Testis (tissue), 3 donors: ENCODE data around the gene SEMA5A. TPM values are rescaled to one million over a fixed set of nuclear protein-coding genes. Genes with fewer than 3 reads are reported as not detected.

Experiments
- DNase-seq: peaks from one replicate; pipeline ENCODE4 v3.0.0-alpha.2; 2019
- H3K27ac ChIP-seq, 2 donors: fragments of 200-600 bp; sonication (generic); one replicate each; pipeline ENCODE4 v1.5.1; 2019
- H3K27me3 ChIP-seq: fragments of 200-600 bp; sonication (generic); one replicate; pipeline ENCODE4 v1.5.1; 2019
- H3K36me3 ChIP-seq: fragments of 200-600 bp; sonication (generic); one replicate; pipeline ENCODE4 v1.5.1; 2017; ENCODE audit warnings: low read depth; ENCODE audit errors: missing control alignments
- H3K4me1 ChIP-seq: fragments of 200-600 bp; sonication (generic); one replicate; pipeline ENCODE4 v1.5.1; 2019
- H3K4me3 ChIP-seq, 2 donors: fragments of 200-600 bp; sonication (generic); one replicate each; pipeline ENCODE4 v1.5.1; 2017 to 2019
- H3K9me3 ChIP-seq: fragments of 200-600 bp; sonication (generic); one replicate; pipeline ENCODE4 v1.5.1; 2017
- POLR2A ChIP-seq: fragments of 450-650 bp; IDR thresholded peaks from one replicate; pipeline ENCODE4 v1.6.1; 2017; ENCODE audit warnings: antibody characterized with exemption, mild to moderate bottlenecking, moderate library complexity
- WGBS, 2 donors: methylation state at CpG; one replicate each; pipeline ENCODE4 v1.1.5; 2018; 5-methylcytosine and 5-hydroxymethylcytosine counted together
- intact Hi-C: fragments of 100-400 bp; cut with DNase I; formaldehyde crosslinking; loops from one replicate; pipeline ENCODE4 v1.15.1; 2023; ENCODE audit warnings: low total_unique reads
- polyA plus RNA-seq: library from polyadenylated mRNA; stranded (reverse); fragments of 350-450 nt; fragmentation: Illumina TruSeq; extraction: RNeasy Lipid Tissue Mini Kit (QIAGEN cat#74804); gene quantifications from one replicate; pipeline ENCODE4 v1.2.3, GENCODE V29; 2014; ENCODE audit warnings: low read depth, low replicate concordance; ENCODE audit not compliant: insufficient read depth
- total RNA-seq, 2 donors: library from RNA; depleted of rRNA; stranded (reverse); fragments of >200 nt; gene quantifications; one replicate each; pipeline ENCODE4 v1.2.3, GENCODE V29; 2016
- TF ChIP-seq, protein P1 (sequence below), 3 experiments: fragments of 450-650 bp in 2 of 3; fragments of 200-600 bp in 1 of 3; sonication (generic) in 1 of 3; IDR thresholded peaks; one replicate each; pipeline ENCODE4 v1.5.1; 2016 to 2019; ENCODE audit warnings: antibody characterized with exemption in 3 of 3, mild to moderate bottlenecking in 2 of 3, moderate library complexity in 1 of 3

The SEMA5A gene
- total and polyA plus RNA-seq, 3 donors from 2014 or later, result 3.4 to 12.8 (median 5.4) TPM

DNA sequence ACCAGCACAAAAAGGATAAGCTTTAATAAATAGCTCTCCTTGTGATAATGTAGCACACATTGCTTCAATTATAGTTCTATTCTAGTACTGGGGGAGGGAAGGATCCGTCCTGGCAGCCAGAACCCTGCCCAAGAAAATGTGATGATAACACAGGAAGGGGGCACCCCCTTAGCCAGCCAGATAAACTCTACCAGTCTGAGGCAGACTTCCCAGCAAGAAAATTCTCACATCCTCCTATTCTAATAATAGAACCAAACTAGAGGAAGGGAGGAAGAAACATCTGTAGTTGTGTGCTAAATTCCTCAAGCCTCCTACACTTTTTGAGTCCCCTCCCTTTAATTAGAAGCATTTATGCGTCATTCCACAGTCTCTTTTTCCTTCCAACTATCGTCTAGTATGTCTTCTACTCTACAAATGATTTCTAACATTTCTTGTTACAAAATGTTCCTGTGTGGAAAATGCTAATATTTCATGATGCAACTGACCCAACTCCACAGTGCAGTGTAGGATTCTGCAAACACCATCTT is 261.0 kb downstream of the SEMA5A start:
- Histone ChIP-seq H3K9me3 (no peaks in the 10 kb centered on the region), H3K27ac (peak overlapping the region; percentile 32 to 79), H3K36me3 (no peaks in the 10 kb centered on the region), H3K4me1 (peaks cover 17% of the 10 kb centered on the region), H3K4me3 (no peak overlapping the region), H3K27me3 (no peaks in the 10 kb centered on the region)
- intact Hi-C loops, result no loop called here
- WGBS, 2 donors, result 18 to 36% methylated on average over 3 of the region's 3 CpGs
- DNase-seq, result peak; percentile 85
- TF ChIP-seq POLR2A, result no peak
- TF ChIP-seq, protein P1, sequence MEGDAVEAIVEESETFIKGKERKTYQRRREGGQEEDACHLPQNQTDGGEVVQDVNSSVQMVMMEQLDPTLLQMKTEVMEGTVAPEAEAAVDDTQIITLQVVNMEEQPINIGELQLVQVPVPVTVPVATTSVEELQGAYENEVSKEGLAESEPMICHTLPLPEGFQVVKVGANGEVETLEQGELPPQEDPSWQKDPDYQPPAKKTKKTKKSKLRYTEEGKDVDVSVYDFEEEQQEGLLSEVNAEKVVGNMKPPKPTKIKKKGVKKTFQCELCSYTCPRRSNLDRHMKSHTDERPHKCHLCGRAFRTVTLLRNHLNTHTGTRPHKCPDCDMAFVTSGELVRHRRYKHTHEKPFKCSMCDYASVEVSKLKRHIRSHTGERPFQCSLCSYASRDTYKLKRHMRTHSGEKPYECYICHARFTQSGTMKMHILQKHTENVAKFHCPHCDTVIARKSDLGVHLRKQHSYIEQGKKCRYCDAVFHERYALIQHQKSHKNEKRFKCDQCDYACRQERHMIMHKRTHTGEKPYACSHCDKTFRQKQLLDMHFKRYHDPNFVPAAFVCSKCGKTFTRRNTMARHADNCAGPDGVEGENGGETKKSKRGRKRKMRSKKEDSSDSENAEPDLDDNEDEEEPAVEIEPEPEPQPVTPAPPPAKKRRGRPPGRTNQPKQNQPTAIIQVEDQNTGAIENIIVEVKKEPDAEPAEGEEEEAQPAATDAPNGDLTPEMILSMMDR (IDR thresholded peaks at IDR 0.05), result no peak

DNA sequence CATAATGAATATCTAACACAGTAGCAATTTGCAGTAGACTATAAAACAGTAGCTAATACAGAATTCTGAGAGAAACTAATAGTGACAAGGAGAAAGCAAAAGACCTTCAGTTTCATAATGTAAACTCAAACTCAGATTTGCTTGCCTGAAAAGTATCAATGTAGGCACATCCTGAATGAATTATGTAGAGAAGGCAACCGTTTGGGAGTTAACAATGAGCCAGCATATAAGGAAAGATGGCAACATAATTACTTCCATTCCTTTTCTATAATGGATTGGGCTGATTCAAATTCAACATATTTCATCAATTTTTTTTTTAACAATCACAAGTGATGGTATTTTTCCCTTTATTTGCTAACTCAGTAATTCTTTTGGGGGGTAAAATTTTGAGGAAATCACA is 261.6 kb downstream of the SEMA5A start:
- no peaks in the 10 kb centered on the region for H3K27me3 ChIP-seq
- no peak for TF ChIP-seq POLR2A
- TF ChIP-seq, protein P1 (IDR thresholded peaks at IDR 0.05), result no peak
- H3K36me3 ChIP-seq, result no peaks in the 10 kb centered on the region
- intact Hi-C loops, result no loop called here
- peaks cover 17% of the 10 kb centered on the region for H3K4me1 ChIP-seq
- peak overlapping the region; percentile 27 to 79 for H3K27ac ChIP-seq
- H3K9me3 ChIP-seq, result no peaks in the 10 kb centered on the region
- no peak overlapping the region for H3K4me3 ChIP-seq
- DNase-seq, result no peak
- WGBS, 2 donors, result 14 to 18% methylated on average over 1 of the region's 1 CpG

DNA sequence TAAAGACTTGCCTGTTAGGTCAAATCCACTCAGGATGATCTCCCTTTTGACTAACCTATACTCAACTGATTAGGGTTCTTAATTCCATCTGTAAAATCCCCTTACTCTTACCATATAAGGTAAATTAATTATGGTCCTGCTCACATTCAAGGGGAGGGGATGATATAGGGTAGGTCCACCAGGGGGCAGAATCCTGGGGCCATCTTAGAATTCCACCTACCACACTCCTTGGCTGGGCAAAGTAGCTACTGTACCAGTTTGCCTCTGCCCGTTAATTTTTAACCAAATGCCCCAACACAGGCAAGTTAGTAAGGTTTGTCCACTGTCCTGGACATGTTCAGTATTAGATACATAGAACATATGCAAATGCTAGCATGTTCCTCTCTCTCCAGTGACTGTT is 262.4 kb downstream of the SEMA5A start:
- TF ChIP-seq POLR2A, result no peak
- TF ChIP-seq, protein P1 (IDR thresholded peaks at IDR 0.05), result peak in 1 of 3 experiments; percentile 14
- Histone ChIP-seq H3K27me3 (no peaks in the 10 kb centered on the region), H3K4me3 (no peak overlapping the region), H3K36me3 (no peaks in the 10 kb centered on the region), H3K4me1 (peaks cover 17% of the 10 kb centered on the region), H3K9me3 (no peaks in the 10 kb centered on the region), H3K27ac (peak overlapping the region; percentile 27 to 79)
- intact Hi-C loops, result no loop called here
- DNase-seq, result no peak
- WGBS, 2 donors, result 87 to 100% methylated on average over 1 of the region's 1 CpG

DNA sequence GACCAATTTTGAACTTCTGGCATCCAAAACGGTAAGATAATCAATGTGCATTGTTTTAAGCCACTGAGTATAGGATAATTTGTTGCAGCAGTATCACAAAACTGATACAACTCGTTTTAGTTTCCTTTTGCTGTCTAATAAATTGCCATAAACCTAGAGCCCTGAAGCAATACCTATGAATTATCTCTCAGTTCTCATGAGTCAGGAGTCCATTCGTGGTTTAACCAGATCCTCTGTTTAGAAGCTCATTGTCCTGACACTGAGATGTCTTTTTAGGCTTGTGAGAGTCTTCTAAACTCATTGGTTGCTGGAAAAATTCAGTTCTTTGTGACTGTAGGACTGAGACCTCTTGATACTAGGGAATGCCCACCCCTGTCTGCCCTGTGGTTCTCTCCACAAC is 262.9 kb downstream of the SEMA5A start:
- H3K36me3 ChIP-seq, result no peaks in the 10 kb centered on the region
- H3K27me3 ChIP-seq, result no peaks in the 10 kb centered on the region
- TF ChIP-seq POLR2A, result no peak
- TF ChIP-seq, protein P1 (IDR thresholded peaks at IDR 0.05), result no peak
- DNase-seq, result no peak
- 61 to 62% methylated on average over 3 of the region's 3 CpGs for WGBS, 2 donors
- peaks cover 17% of the 10 kb centered on the region for H3K4me1 ChIP-seq
- intact Hi-C loops, result no loop called here
- no peaks in the 10 kb centered on the region for H3K9me3 ChIP-seq
- H3K27ac ChIP-seq, result no peak overlapping the region
- H3K4me3 ChIP-seq, result no peak overlapping the region

DNA sequence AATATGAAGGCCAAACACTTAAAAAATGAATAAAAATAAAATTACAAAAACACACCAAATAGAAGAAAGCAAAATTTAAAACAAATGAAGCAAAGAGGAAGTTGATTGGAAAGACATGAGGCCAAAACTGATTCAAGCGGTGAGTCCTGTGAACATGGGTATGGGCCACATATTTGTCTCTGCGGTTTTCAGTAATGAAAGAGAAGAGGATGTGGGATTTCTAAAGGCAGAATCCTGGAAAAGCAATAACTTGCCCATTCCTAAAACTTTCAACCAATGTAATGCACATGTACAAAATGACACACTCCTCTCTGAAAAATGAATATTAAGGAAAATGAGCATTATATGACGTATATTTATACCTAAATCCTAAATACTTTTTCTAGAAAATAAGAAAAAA is 263.7 kb downstream of the SEMA5A start:
- TF ChIP-seq POLR2A, result no peak
- TF ChIP-seq, protein P1 (IDR thresholded peaks at IDR 0.05), result no peak
- no peak for DNase-seq
- Histone ChIP-seq H3K9me3 (no peaks in the 10 kb centered on the region), H3K27ac (no peak overlapping the region), H3K4me1 (peaks cover 17% of the 10 kb centered on the region), H3K4me3 (no peak overlapping the region), H3K36me3 (no peaks in the 10 kb centered on the region), H3K27me3 (no peaks in the 10 kb centered on the region)
- intact Hi-C loops, result no loop called here
- WGBS, 2 donors, result 88 to 93% methylated on average over 3 of the region's 3 CpGs
